Small intestine (tissue), 7 donors: ENCODE measurements around the gene SLC35G2. TPM values are rescaled to one million over a fixed set of nuclear protein-coding genes. Genes with fewer than 3 reads are reported as not detected.
"Not testable (repeated sequence)": the region's sequence is repeated elsewhere in the genome, so short reads cannot be mapped to it uniquely, and the experiment has no call there.

Source experiments
- DNase-seq, 2 donors: peaks; one replicate each; pipeline versions ENCODE4 v3.0.0 to v3.0.0-alpha.2; 2013
- FAIRE-seq: peaks from 2 replicates; lab custom pipeline; 2012; peaks lifted over from hg19 to GRCh38; lab: Jason Lieb, UNC
- H3K27ac ChIP-seq, 3 donors: one replicate each; pipeline ENCODE4 v1.5.1; 2013; ENCODE audit warnings: low read length in 2 of 3, mild to moderate bottlenecking in 2 of 3, control low read depth in 1 of 3, inconsistent platforms in 1 of 3, low read depth in 1 of 3, moderate library complexity in 1 of 3
- H3K27me3 ChIP-seq, 3 donors: one replicate each; pipeline ENCODE4 v1.6.1; 2013; ENCODE audit warnings: low read length in 3 of 3, inconsistent platforms in 1 of 3; ENCODE audit not compliant: control insufficient read depth in 3 of 3, insufficient read depth in 3 of 3
- H3K36me3 ChIP-seq, 3 donors: one replicate each; pipeline ENCODE4 v1.6.1; 2013; ENCODE audit warnings: low read length in 3 of 3, inconsistent platforms in 1 of 3, low read depth in 1 of 3, mild to moderate bottlenecking in 1 of 3, moderate library complexity in 1 of 3; ENCODE audit not compliant: control insufficient read depth in 3 of 3, insufficient read depth in 2 of 3
- H3K4me1 ChIP-seq, 3 donors: one replicate each; pipeline ENCODE4 v1.6.1; 2013; ENCODE audit warnings: low read length in 2 of 3, inconsistent platforms in 1 of 3, low read depth in 1 of 3, mild to moderate bottlenecking in 1 of 3, moderate library complexity in 1 of 3; ENCODE audit not compliant: control insufficient read depth in 3 of 3, insufficient read depth in 2 of 3
- H3K4me3 ChIP-seq, 3 donors: one replicate each; pipeline ENCODE4 v1.5.1; 2013; ENCODE audit warnings: low read length in 3 of 3, control low read depth in 1 of 3, inconsistent platforms in 1 of 3, low read depth in 1 of 3, mild to moderate bottlenecking in 1 of 3, moderate library complexity in 1 of 3
- H3K9me3 ChIP-seq, 2 donors: one replicate each; pipeline ENCODE4 v1.6.1; 2013; ENCODE audit warnings: low read depth in 1 of 2, low read length in 1 of 2; ENCODE audit not compliant: control insufficient read depth in 2 of 2, insufficient read depth in 1 of 2
- WGBS, 3 donors: extraction: QIAGEN DNeasy Blood & Tissue Kit; methylation state at CpG; one replicate each; pipeline ENCODE4 v1.1.7; 2013; 5-methylcytosine and 5-hydroxymethylcytosine counted together
- polyA plus RNA-seq, 4 donors: library from polyadenylated mRNA; stranded (reverse) in 3 of 4; unstranded in 1 of 4; fragments of 200-250 nt in 3 of 4; fragments of 120-200 nt in 1 of 4; gene quantifications; one replicate each; pipeline versions ENCODE4 v1.2.1 to v1.2.3, GENCODE V29; 2013
- donor health status: healthy with polysubstance abuse.
- donor health status: control.
- donor health status: control.
- donor health status: Bipolar disorder and iron deficiency.
- donor health status: healthy.

The SLC35G2 gene
- polyA plus RNA-seq, 4 donors = 1.6 to 5.1 TPM; not detected in 2

GRCh38 chr3:136898954-136899353, 80.0 kb downstream of the SLC35G2 start:
- H3K9me3 ChIP-seq = peaks cover 0 to 14% of the 10 kb centered on the region in 2 donors
- no peak overlapping the region for H3K4me3 ChIP-seq
- 88 to 93% (median 89%) methylated on average over 2 of the region's 2 CpGs for WGBS, 3 donors
- H3K27ac ChIP-seq = peak overlapping the region in 1 of 3 donors; percentile 65
- peaks cover 0 to under 1% (median 0%) of the 10 kb centered on the region in 3 donors for H3K4me1 ChIP-seq
- H3K36me3 ChIP-seq = no peaks in the 10 kb centered on the region
- DNase-seq = no peak
- FAIRE-seq = no peak
- H3K27me3 ChIP-seq = no peaks in the 10 kb centered on the region

DNA sequence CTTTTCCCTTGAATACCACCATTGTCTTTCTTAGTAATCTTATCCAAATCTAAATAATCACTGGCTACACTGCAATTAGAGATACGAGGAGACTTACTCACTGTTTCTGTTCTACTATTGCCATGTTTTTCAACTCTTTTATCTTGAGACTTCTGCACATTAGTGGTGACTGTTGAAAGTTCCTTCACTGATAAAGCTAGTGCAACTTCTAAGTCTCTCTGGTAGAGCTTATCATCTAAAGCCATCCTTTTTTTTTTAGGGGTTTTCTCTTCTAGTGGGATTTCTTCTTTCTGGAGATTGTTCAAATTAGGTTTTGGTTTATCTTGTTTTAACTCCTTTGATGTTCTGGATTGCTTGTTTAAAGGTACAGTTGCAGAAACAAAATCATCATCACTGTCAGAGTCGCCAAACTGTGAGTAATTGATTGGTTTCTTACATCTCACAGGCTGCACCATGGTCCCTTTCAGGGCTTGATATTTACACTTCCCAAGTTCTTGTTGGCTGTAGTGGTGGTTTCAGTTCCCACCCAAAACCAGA, 80.8 kb downstream of the SLC35G2 start:
- Histone ChIP-seq H3K27ac (no peak overlapping the region), H3K27me3 (no peaks in the 10 kb centered on the region), H3K9me3 (peaks cover 0 to 19% of the 10 kb centered on the region in 2 donors), H3K4me1 (no peaks in the 10 kb centered on the region), H3K36me3 (no peaks in the 10 kb centered on the region), H3K4me3 (no peak overlapping the region)
- WGBS, 3 donors = 29 to 62% (median 35%) methylated on average over 2 of the region's 2 CpGs
- no peak for DNase-seq
- no peak for FAIRE-seq

GRCh38 chr3:136900694-136901093, 81.8 kb downstream of the SLC35G2 start:
- not testable (repeated sequence) for H3K36me3 ChIP-seq, H3K4me3 ChIP-seq, H3K27me3 ChIP-seq, H3K4me1 ChIP-seq, DNase-seq, H3K27ac ChIP-seq
- WGBS, 3 donors = 86 to 97% (median 94%) methylated on average over 1 of the region's 1 CpG
- FAIRE-seq = peak; percentile 47
- peaks cover 0 to 28% of the 10 kb centered on the region in 2 donors for H3K9me3 ChIP-seq

- Histone ChIP-seq H3K4me3 (no peak overlapping the region), H3K36me3 (peaks cover 0 to 5% (median 0%) of the 10 kb centered on the region in 3 donors), H3K4me1 (peaks cover 0 to under 1% (median 0%) of the 10 kb centered on the region in 3 donors), H3K27ac (no peak overlapping the region), H3K9me3 (peaks cover 0 to 31% of the 10 kb centered on the region in 2 donors), H3K27me3 (no peaks in the 10 kb centered on the region)
- WGBS, 3 donors = 87 to 93% (median 89%) methylated on average over 3 of the region's 3 CpGs
- FAIRE-seq (no peak), DNase-seq (no peak)
Measured at GRCh38 chr3:136901391-136901790, 82.5 kb downstream of the SLC35G2 start.

- not testable (repeated sequence) for H3K27me3 ChIP-seq, FAIRE-seq
- H3K9me3 ChIP-seq = peaks cover 0 to 42% of the 10 kb centered on the region in 2 donors
Measured at GRCh38 chr3:136902530-136902929, 83.6 kb downstream of the SLC35G2 start.

DNA sequence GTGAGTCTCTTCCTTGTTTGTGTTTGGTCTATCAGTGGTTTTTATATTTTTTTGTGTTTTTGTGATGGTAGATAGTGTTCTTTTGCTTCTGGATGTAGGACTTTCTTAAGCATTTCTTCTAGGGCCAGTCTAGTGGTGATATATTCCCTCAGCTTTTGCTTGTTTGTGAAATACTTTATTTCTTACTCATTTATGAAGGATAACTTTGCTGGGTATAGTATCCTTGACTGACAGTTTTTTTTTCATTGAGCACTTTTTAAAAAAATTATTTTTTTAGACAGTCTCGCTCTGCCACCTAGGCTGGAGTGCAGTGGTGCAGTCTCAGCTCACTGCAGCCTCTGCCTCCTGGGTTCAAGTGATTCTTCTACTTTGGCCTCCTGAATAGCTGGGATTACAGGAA, 85.0 kb downstream of the SLC35G2 start:
- FAIRE-seq (no peak), DNase-seq (no peak)
- H3K9me3 ChIP-seq = peaks cover 0 to 46% of the 10 kb centered on the region in 2 donors
- H3K27me3 ChIP-seq = no peaks in the 10 kb centered on the region
- peaks cover 0 to 13% (median 0%) of the 10 kb centered on the region in 3 donors for H3K36me3 ChIP-seq
- no peak overlapping the region for H3K27ac ChIP-seq
- H3K4me1 ChIP-seq = peaks cover 0 to 5% (median 0%) of the 10 kb centered on the region in 3 donors
- 0 to 69% (median 4%) methylated on average over 1 of the region's 1 CpG for WGBS, 3 donors
- no peak overlapping the region for H3K4me3 ChIP-seq

More at GRCh38 chr3:136902530-136902929, 83.6 kb downstream of the SLC35G2 start:
- not testable (repeated sequence) for H3K4me3 ChIP-seq, DNase-seq, H3K4me1 ChIP-seq, H3K27ac ChIP-seq
- peaks cover 0 to 13% (median 0%) of the 10 kb centered on the region in 3 donors for H3K36me3 ChIP-seq
- 86 to 96% (median 92%) methylated on average over 1 of the region's 1 CpG for WGBS, 3 donors

DNA sequence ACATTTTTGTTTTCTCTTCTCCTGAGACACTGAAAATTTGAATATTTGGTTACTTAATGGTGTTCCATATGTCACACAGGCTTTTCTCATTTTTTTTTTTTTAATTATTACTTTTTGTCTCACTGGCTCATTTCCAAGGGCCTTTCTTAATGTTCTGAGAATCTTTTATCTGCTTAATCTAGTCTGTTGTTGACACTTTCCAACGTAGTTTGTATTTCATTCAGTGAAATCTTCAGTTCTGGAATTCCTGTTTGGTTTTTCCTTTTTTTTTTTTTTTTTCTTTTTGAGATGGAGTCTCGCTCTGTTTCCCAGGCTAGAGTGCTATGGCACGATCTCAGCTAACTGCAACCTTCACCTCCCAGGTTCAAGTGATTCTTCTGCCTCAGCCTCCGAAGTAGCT, 85.8 kb downstream of the SLC35G2 start:
- FAIRE-seq = no peak

More for the DNA sequence above, 85.8 kb downstream of the SLC35G2 start:
- H3K9me3 ChIP-seq = peaks cover 0 to 46% of the 10 kb centered on the region in 2 donors
- H3K27me3 ChIP-seq = no peaks in the 10 kb centered on the region
- WGBS, 3 donors = 74 to 82% (median 76%) methylated on average over 4 of the region's 4 CpGs
- H3K36me3 ChIP-seq = peaks cover 0 to 13% (median 0%) of the 10 kb centered on the region in 3 donors
- no peak for DNase-seq
- no peak overlapping the region for H3K4me3 ChIP-seq
- no peak overlapping the region for H3K27ac ChIP-seq
- H3K4me1 ChIP-seq = peaks cover 0 to 6% (median 0%) of the 10 kb centered on the region in 3 donors
